CD4-positive, alpha-beta T cell treated with Interleukin-1 beta for 1 hour (primary cell): ENCODE data around the gene GBGT1.

Experiments used
- DNase-seq, 2 donors: peaks; one replicate each; pipeline ENCODE4 v3.0.0-alpha.2; 2020 to 2022

Gene GBGT1

DNA sequence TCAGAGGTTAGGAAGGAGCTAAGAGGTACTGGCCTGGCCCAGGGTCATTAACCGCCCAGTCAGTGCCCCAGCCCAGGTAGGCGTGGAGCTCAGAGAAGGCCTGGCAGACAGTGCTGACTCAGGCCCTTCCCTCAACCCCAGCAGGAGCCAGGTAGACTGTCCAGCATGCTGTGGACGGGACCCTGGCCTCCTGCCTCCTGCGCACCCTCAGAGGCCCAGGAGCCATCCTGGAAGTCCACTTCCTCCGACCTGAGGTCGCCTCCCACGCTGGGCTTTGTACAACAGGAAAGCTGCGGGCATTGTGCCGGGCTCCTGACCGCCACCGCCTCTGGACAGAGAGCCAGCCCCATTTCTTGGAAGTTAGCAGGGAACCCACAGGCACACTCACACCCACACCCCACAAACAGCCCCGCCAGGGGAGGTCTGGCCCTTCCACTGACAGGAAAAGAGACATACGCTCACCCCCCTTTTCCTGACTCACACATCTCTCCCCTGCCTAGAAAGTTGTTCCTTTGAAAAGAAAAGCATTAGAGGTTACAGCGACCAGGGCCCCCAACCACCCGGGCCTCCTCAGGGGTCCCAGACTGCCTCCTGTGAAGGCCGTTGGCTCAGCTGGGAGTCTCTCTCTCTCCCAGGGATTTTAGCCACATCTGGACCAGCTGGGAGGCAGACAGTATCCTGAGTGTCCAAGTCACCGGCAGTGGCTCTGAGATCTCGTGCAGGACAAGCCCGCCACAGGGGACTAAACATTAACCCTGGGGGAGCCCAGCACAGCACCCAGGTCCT is 50.4 kb downstream of the GBGT1 start:
- DNase-seq: peak in 1 of 2 donors; percentile 53

DNA sequence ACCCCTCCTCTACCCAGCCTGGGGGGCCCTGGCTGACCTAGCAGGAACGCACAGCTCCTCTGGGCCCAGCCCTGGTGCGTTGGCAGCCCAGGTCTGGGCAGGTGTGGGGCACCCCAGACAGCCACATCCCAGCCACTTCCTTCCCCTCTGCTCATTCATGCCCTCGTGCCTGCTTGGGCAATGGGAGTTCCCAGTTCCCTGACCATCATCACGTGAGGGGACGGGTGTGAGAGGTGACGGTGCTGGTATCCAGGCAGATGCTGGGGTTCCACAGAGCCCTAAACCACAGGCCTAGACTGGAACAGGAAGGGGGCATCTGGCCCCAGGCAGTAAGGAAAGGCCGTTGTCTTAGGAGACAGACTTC is 51.1 kb downstream of the GBGT1 start:
- peak; percentile 67 to 91 for DNase-seq

DNA sequence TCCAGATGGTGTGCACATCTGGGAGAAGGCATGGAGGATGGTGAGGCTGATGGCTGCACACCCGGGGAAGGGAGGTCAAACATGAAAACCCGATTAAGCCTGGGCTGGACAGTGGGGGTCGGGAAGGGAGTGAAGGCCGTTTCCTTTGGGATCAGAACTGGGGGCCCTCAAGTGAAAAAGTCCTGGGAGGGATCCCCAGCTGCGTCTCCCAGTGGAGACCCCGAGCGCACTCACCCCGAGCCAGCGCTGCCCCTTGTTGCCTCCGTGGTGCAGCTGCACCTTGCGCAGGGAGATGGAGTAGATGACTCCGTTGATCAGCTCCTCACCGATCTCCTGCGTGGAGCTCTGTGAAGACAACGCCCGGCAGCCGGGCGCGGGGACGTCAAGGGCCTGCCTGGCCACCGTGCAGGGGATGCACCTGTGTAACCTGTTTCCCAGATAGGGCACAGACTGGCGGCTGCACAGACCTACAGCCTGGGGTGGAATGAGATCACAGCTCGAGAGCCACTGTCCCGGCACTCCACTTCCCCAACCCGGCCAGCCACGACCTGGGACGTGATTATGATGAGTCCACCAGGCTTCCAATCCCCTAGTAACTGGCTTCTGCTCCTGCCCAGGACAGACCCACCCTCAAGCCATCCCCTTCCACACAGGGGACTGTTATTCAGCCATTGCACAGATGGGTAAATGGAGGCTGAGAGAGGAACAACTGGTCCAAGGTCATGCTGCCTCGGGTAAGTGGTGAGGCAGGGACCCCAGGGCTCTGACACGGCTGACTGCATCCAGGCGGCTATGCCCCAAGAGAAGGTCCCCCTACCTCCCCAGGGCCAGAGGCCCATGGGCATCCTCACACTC is 51.7 kb downstream of the GBGT1 start:
- peak in 1 of 2 donors; percentile 41 for DNase-seq

DNA sequence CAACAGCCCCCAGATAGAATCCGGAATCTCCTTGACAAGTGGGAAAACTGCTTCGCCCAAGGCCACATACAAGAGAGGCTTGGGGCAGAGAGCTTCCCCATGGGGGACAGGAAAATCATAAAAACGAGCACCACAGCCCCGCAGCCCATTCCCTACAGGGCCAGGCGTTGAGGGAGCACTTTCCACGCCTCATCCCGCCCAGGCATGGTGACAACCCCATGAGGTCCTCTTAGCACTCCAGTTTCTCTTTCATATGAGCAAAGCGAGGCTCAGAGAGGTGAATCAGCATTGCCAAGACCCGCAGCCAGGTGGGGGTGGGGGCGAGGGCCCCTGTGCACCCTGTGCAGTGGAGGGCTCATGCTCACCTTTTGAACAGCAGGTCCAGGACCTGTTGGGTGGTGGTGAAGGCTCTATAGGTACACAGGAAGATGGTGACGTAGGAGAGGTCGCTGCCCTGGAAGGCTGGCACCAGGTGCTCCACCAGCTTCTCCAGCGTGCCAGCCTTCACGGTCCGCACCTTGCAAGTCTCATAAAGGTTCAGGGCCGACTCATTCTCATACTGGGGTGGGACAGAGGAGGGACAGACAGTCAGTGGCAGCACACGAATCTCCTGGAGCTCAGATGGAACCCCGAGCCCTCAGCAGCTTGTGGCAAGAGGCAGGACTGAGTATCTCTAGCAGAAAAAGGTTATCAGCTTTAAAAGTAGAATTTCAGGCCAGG is 53.6 kb downstream of the GBGT1 start:
- no peak for DNase-seq

DNA sequence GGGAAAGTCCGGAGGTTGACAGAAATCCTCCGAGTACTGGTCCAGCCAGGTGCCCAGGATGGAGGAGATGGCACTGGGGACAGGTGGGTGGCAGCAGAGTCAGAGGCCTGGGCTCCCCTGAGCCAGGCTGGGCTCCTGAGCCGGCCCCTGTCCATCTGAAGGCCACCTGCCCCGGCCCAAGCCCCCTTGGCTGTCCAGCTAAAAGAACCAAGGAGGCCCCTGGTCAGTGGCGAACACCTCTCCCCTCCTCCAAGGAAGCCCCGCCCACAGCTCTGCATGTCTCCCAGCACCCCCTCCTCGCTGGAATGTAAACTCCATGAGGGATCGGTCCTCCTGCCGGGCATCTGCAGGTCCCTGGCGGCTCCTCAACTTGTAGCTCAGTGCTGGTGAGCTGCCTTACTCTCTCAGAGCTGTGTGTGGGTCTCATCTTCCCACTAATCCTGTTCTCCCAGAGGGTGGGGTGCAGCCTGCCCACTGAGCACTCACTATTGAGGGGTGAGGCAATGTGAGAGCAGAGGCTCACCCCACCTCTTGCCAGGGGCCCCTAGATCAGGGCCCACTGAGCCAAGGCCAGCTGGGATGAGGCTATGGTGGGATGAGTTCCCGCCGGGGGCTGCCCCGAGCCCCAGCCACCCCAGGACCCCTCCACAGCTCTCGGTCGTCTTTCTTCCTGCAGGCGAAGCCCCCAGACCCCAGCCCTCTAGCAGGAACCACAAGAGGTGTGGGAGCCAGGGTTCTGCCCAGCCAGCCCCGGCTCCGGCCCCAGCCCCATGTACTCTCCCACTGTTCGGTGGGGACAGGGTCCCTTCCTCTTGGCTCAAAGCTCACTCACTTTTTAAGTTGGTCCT is 54.7 kb downstream of the GBGT1 start:
- DNase-seq: no peak

DNA sequence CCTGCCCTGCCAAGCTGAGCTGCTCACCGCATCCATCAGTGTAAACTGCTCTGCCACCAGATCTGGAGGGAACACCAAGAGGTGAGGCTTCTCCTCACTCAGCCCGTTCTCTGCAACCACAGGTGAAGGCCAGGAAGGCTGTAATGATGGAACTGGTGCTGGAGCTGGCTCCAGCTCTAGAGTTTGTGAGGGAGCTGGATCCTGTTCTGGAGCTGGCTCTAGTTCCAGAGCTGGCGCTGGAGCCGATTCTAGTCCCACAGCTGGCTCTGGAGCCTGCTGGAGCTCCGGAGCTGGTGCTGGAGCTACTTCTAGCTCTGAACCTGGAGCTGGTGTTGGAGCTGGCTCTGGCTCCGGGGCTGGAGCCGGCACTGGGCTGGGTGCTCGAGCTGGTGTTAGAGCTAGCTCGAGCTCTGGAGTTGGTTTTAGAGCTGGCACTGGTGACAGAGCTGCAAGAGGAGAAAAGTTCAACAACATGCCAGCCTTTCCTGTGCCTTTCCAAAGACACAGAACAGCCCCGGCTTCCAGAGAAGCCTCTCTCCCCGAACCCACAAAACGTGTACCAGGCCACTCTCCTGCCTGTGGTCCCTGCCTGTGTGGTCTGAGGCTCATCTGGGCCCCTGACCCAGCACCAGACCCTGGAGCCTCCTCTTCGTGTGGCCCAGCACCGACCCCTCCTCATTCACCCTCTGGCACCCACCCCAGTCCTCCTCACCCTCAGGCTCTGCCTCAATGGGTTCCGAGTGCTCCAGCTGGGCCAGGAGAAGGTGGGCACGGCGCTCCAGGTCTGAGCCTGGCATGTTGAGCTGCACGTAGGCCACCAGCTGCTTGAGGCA is 55.5 kb downstream of the GBGT1 start:
- no peak for DNase-seq

DNA sequence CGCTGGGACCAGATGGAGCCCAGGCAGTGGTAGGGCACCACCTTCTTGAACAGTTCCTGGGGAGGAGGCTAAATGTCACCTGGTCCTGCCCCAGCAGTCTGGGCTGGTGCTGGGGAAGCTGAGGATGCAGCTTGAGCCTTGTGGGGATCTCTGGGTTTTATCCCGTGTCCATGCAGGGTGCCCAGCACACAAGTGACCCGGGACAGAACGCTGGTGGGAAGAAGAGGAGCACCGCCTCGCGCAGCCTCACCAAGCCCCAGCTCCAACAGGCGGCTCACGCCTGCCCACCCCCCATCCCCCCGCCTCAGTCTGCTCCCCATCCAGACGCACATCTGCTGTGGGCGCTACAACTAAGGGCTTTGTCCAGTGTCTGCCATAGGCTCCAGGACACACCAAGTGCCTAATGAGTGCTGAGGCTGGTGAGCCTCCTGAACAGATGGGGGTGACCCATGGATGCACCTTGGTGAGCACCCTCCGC is 56.4 kb downstream of the GBGT1 start:
- no peak for DNase-seq

DNA sequence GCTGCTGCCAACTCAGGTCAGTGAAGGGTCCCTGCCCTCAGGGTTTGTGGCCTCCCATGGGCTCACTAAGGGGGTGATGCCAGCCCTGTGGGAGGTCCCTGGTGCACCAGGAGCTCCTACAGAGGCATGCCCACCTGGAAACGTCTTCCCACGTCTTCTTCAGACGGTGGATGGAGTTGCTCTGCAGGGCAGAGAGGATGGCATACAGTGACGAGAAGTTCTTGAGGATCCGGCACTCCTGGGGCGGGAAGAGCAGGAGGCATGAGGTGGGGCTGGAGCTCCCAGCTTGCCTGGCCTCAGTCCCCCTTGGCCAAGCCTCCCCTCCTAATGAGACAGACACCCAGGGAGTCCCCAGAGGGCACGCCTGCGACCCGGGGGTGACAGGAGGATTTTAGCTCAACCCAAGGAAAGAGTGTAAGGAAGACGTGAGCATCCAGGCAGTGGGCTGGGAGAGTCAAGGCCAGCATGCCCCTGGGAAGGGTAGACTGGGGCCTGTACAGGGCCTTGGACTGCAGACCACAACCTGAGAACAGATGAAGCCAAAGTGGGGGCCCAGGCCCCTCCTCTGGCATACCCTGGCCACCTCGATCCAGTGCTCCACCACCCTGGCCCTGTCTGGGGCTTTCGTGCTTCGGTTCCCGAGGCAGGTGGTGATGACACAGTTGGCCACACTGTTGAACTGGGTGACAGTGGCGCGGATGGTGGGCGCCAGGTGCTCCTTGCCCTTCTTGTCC is 57.0 kb downstream of the GBGT1 start:
- no peak for DNase-seq

DNA sequence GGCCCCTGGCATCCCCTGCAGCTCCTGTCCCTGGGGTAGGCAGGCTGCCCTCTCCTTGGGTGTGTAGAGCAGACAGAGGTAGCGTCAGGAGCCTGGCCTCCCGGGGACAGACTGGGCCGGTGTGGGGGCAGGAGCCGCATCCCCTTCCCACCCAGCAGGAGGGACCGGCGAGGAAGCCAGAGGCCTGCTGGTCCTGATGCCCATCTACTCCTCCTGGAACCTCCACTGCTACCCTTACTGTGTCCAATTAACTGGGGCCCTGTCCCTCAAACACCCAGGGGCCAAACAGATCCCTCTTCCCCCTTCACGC is 58.3 kb downstream of the GBGT1 start:
- no peak for DNase-seq

DNA sequence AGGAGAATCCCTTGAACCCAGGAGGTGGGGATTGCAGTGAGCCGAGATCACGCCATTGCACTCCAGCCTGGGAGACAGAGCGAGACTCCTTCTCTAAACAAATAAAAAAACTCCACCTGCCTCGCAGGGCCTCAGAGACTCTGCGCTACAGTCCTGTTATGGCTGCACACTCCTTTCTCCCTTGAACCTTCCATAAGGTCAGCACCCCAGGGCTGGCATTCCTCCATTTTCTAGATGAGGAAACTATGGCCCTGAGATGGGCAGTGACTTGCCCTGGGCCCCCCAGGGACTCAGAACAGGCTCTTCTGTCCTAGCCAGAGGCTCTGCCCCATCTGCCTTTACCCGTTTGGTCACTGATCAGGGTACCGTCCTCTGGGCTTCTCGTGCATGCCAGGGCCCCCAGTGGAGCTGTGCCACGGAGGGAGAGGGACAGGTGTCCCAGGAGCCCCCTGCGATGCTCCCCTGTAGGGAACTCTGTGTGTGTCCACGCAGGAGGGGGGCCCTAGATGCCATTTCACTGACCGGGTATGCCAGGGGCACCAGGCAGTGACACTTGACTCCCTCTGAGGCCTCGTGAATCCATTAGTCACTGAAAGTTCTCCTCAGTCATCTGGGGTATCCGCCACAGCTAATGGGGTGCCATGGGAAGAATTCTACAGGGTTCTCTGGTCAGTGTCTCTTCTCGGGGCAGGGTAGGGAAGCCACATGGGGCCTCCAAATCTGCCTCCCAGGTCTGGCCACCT is 58.8 kb downstream of the GBGT1 start:
- DNase-seq: no peak

DNA sequence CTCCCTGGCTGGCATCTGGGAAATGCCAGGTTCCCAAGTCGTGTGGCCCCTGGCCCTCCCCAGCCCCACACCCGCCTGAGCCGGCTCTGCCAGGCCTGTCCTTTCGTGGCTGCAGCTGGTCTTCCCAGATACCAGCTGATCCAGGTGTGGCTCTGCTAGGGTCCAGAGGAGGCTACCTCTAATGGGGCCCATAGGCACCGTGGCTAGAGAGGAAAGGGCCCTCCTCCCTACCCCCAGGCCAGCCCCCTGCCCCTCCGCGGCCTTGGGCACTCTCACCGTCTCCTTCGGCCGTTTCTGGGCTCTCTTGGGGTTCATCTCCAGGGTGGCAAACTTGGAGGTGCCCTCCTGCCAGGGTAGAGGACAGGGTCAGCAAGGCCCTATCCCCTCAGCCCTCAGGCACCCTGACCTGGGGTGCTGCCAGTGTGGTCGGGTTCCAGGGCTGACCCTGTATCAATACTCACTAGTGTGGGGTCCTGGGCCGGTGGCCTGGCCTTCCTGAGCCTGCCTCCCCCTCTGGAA is 59.7 kb downstream of the GBGT1 start:
- no peak for DNase-seq

DNA sequence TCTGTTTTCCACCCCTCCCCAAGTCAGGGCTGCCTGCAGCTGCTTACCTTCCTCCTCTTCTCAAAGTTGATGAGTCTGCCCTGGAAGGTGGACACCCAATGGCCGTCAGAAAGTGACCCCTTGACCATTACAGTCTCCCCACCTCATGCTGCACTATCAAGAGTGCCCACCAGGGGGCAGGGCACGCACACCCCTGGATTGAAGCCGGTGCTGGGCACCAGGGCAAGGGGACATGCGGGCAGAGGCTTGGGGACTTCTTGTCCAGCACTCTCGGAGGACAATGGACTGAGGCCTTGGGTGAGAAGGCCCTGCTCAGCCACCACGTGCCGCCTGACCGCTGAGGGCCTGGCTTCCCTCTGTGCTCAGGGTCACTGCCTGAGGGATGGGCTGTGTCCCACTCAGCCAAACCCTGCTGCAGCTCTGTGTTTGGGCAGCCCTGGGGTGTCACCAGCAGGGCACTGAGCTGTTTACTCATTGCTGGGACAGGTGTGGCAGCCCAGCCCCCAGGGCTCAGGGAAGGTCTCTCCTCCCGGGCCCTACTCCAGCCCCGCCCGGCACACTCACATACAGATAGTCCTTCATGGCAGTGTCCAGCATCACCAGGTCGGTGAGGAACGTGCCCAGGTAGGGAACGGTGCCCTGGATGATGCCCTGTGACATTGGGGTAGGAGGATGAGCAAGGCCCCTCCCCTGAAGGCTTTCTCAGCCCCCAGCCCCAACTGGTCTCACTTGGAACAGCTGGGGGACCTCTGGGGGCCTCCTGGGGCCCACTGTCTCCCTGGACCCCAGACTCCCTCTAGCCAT is 60.3 kb downstream of the GBGT1 start:
- DNase-seq: peak; percentile 50 to 57
